ENCODE data around the gene ARRDC5. TPM values are rescaled to one million over a fixed set of nuclear protein-coding genes. Genes with fewer than 3 reads are reported as not detected.

Gene ARRDC5
- polyA plus RNA-seq, 3 donors = 0.46 to 3.9 (median 1.0) TPM

GRCh38 chr19:4916292-4917082, 13.8 kb upstream of the ARRDC5 start:
- H3K27me3 Mint-ChIP-seq (ENCODE audit: low read depth in 3 of 3) = peaks cover 0 to 4% (median 0%) of the 10 kb centered on the region in 3 donors
- H3K9me3 ChIP-seq (replicated peaks in 1 of 2; ENCODE audit: control insufficient read depth in 1 of 2, insufficient read depth in 1 of 2, low read length in 2 of 2) = no peaks in the 10 kb centered on the region
- H3K4me1 Mint-ChIP-seq = peaks cover 51% of the 10 kb centered on the region
- H3K4me1 ChIP-seq (ENCODE audit: control insufficient read depth in 1 of 2, insufficient read depth in 2 of 2, low read length in 2 of 2) = peaks cover 48 to 53% of the 10 kb centered on the region in 2 donors
- H3K4me3 ChIP-seq (replicated peaks in 1 of 3; ENCODE audit: low read depth in 2 of 3, low read length in 3 of 3) = peak overlapping the region; percentile 64 to 87 (median 86)
- H3K27ac Mint-ChIP-seq = peak overlapping the region; percentile 91 to 99 (median 97)
- H3K36me3 ChIP-seq (replicated peaks in 1 of 2; ENCODE audit: control insufficient read depth in 1 of 2, insufficient read depth in 2 of 2, low read length in 2 of 2) = no peaks in the 10 kb centered on the region
- peaks cover 0 to 2% (median 0%) of the 10 kb centered on the region in 7 donors for H3K9me3 Mint-ChIP-seq
- 4% methylated on average over 36 of the region's 41 CpGs for WGBS (ENCODE audit: insufficient coverage)
- TF ChIP-seq, protein P1, sequence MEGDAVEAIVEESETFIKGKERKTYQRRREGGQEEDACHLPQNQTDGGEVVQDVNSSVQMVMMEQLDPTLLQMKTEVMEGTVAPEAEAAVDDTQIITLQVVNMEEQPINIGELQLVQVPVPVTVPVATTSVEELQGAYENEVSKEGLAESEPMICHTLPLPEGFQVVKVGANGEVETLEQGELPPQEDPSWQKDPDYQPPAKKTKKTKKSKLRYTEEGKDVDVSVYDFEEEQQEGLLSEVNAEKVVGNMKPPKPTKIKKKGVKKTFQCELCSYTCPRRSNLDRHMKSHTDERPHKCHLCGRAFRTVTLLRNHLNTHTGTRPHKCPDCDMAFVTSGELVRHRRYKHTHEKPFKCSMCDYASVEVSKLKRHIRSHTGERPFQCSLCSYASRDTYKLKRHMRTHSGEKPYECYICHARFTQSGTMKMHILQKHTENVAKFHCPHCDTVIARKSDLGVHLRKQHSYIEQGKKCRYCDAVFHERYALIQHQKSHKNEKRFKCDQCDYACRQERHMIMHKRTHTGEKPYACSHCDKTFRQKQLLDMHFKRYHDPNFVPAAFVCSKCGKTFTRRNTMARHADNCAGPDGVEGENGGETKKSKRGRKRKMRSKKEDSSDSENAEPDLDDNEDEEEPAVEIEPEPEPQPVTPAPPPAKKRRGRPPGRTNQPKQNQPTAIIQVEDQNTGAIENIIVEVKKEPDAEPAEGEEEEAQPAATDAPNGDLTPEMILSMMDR (IDR thresholded peaks at IDR 0.05) = no peak
- H3K27me3 ChIP-seq (ENCODE audit: control insufficient read depth in 2 of 2, insufficient read depth in 2 of 2, low read length in 2 of 2) = no peaks in the 10 kb centered on the region
- peak overlapping the region; percentile 79 for H3K4me2 ChIP-seq (replicated peaks; ENCODE audit: extremely low read depth, low read length, poor library complexity, severe bottlenecking)
- DNase-seq = peak; percentile 31 to 44 (median 41)
- peak overlapping the region; percentile 82 for H3K9ac ChIP-seq (ENCODE audit: insufficient read depth, low read length, poor library complexity, severe bottlenecking)
- H3K36me3 Mint-ChIP-seq = peaks cover 4 to 26% of the 10 kb centered on the region in 2 donors
- peak overlapping the region; percentile 98 for H2AFZ ChIP-seq (ENCODE audit: insufficient read depth, low read depth, low read length, poor library complexity, severe bottlenecking)
- H4K20me1 ChIP-seq (ENCODE audit: insufficient read depth, low read length) = peaks cover 10% of the 10 kb centered on the region
- H3K27ac ChIP-seq (ENCODE audit: low read depth in 1 of 2, low read length in 2 of 2) = peak overlapping the region; percentile 85 to 91
- peak overlapping the region; percentile 93 to 100 for H3K4me3 Mint-ChIP-seq
- intact Hi-C loops (cut with micrococcal nuclease) = loop anchor here in 1 of 2 donors (10.0 kb wide), 2 partner anchors 58 to 182 kb away; no protein-coding TSS in a partner anchor
- peaks cover 100% of the 10 kb centered on the region for H3K79me2 ChIP-seq (ENCODE audit: insufficient read depth, low read length)

DNA sequence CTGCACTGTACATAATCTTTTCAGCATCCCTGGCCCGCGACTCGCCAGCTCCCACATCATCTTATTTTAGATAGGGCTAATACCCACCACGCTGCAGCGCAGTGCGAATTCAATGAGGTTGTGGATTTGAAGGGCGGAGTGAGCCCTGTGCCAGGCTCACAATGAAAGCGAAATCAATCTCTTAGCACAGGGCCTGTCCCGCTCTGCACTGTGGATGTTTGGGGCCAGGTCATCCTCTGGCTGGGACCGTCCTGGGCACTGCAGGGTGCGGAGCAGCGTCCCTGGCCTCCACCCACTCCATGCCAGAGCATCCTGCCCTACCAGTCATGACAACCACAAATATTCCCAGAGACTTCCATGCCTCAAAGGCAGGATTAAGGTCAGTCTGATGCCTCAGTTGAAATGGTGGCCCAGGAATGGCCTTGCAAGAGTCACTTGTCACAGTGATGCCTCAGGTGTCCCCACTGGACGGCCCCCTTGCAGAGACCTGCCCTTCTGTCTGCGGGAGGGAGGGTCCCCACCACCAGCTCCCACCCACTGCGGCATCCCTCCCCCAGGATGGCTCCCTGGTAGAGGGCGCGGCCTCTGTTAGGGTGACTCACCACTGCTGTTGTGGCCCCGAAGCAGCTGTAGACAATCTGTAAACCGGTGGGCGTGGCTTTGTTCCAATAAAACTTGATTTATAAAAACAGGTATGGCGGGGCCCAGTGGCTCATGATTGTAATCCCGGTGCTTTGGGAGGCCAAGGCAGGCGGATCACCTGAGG, 12.2 kb upstream of the ARRDC5 start:
- no peaks in the 10 kb centered on the region for H3K9me3 ChIP-seq (replicated peaks in 1 of 2; ENCODE audit: control insufficient read depth in 1 of 2, insufficient read depth in 1 of 2, low read length in 2 of 2)
- H3K27me3 Mint-ChIP-seq (ENCODE audit: low read depth in 3 of 3) = peaks cover 0 to 6% (median 0%) of the 10 kb centered on the region in 3 donors
- H3K4me3 ChIP-seq (replicated peaks in 1 of 3; ENCODE audit: low read depth in 2 of 3, low read length in 3 of 3) = peak overlapping the region; percentile 64 to 87 (median 86)
- H3K79me2 ChIP-seq (ENCODE audit: insufficient read depth, low read length) = peaks cover 99% of the 10 kb centered on the region
- intact Hi-C loops (cut with micrococcal nuclease) = loop anchor here (5.0 to 10.0 kb wide), 4 partner anchors 43 to 180 kb away; no protein-coding TSS in a partner anchor
- WGBS (ENCODE audit: insufficient coverage) = 47% methylated on average over 14 of the region's 23 CpGs
- no peaks in the 10 kb centered on the region for H3K27me3 ChIP-seq (ENCODE audit: control insufficient read depth in 2 of 2, insufficient read depth in 2 of 2, low read length in 2 of 2)
- peak overlapping the region; percentile 85 to 91 for H3K27ac ChIP-seq (ENCODE audit: low read depth in 1 of 2, low read length in 2 of 2)
- peak overlapping the region; percentile 98 for H2AFZ ChIP-seq (ENCODE audit: insufficient read depth, low read depth, low read length, poor library complexity, severe bottlenecking)
- TF ChIP-seq, protein P1 (IDR thresholded peaks at IDR 0.05) = no peak
- peaks cover 23% of the 10 kb centered on the region for H4K20me1 ChIP-seq (ENCODE audit: insufficient read depth, low read length)
- peak overlapping the region; percentile 79 for H3K4me2 ChIP-seq (replicated peaks; ENCODE audit: extremely low read depth, low read length, poor library complexity, severe bottlenecking)
- peak; percentile 47 to 70 (median 63) for DNase-seq
- H3K36me3 ChIP-seq (replicated peaks in 1 of 2; ENCODE audit: control insufficient read depth in 1 of 2, insufficient read depth in 2 of 2, low read length in 2 of 2) = no peaks in the 10 kb centered on the region
- H3K4me1 Mint-ChIP-seq = peaks cover 61% of the 10 kb centered on the region
- peak overlapping the region; percentile 82 for H3K9ac ChIP-seq (ENCODE audit: insufficient read depth, low read length, poor library complexity, severe bottlenecking)
- peak overlapping the region; percentile 91 to 99 (median 97) for H3K27ac Mint-ChIP-seq
- H3K9me3 Mint-ChIP-seq = peaks cover 0 to 2% (median 0%) of the 10 kb centered on the region in 7 donors
- peaks cover 60 to 68% of the 10 kb centered on the region in 2 donors for H3K4me1 ChIP-seq (ENCODE audit: control insufficient read depth in 1 of 2, insufficient read depth in 2 of 2, low read length in 2 of 2)
- peak overlapping the region; percentile 93 to 100 for H3K4me3 Mint-ChIP-seq
- peaks cover 4 to 19% of the 10 kb centered on the region in 2 donors for H3K36me3 Mint-ChIP-seq
